Activated naive CD4-positive, alpha-beta T cell treated with anti-CD3 and anti-CD28 coated beads for 36 hours (primary cell): ENCODE measurements around the gene COL18A1. TPM values are rescaled to one million over a fixed set of nuclear protein-coding genes. Genes with fewer than 3 reads are reported as not detected.

Experiments used
- CTCF ChIA-PET: fragments of 350-600 bp; sonication (Branson Sonifier 250); formaldehyde crosslinking; loops from one replicate; lab custom pipeline; 2021; ENCODE audit warnings: antibody characterized with exemption; lab: Charles Lee
- DNase-seq: peaks from one replicate; pipeline ENCODE4 v3.0.0-alpha.2; 2020
- H3K27ac Mint-ChIP-seq: one replicate; pipeline ENCODE4 v1.8.0; 2021; ENCODE audit warnings: mild to moderate bottlenecking, mixed read lengths
- H3K27me3 Mint-ChIP-seq: one replicate; pipeline ENCODE4 v1.8.0; 2021; ENCODE audit warnings: low read depth, mixed read lengths
- H3K36me3 Mint-ChIP-seq: one replicate; pipeline ENCODE4 v1.8.0; 2021; ENCODE audit warnings: low read depth, mixed read lengths
- H3K4me1 Mint-ChIP-seq: one replicate; pipeline ENCODE4 v1.8.0; 2021; ENCODE audit warnings: low read depth, mixed read lengths
- H3K4me3 Mint-ChIP-seq: one replicate; pipeline ENCODE4 v1.8.0; 2021; ENCODE audit warnings: mild to moderate bottlenecking, moderate library complexity, mixed read lengths
- H3K9me3 Mint-ChIP-seq: one replicate; pipeline ENCODE4 v1.8.0; 2021; ENCODE audit warnings: mixed read lengths
- intact Hi-C: fragments of 100-400 bp; cut with micrococcal nuclease; formaldehyde crosslinking; loops from one replicate; pipeline ENCODE4 v1.15.1; 2023
- total RNA-seq, 2 experiments: library from RNA; stranded (reverse); gene quantifications; one replicate each; pipeline ENCODE4 v1.2.3, GENCODE V29; 2021

The COL18A1 gene
- total RNA-seq, 2 experiments from 2014 or later: 10.3 to 12.6 TPM

DNA sequence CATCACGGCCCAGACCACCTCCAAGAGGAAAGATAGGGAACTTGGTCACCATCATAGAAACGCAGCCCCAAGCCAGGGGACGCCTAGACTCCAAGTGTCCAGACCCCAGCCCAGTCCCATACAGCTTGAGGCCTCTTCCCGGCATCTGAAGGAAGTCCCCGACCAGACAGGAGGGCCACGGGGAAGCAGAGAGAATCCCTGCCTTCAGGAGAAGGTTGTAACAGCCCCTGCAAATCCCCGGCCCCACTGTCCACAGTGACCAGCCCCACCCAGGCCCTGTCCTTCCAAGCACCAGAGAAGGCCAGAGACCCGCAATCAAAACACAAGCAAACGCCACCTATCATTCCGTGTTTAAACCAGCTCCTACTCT lies 135.6 kb downstream of the COL18A1 start:
- CTCF ChIA-PET: no interaction called here
- peaks cover 24% of the 10 kb centered on the region for H3K4me1 Mint-ChIP-seq
- H3K27me3 Mint-ChIP-seq: no peaks in the 10 kb centered on the region
- H3K36me3 Mint-ChIP-seq: peaks cover 11% of the 10 kb centered on the region
- peak; percentile 3 for DNase-seq
- intact Hi-C loops: no loop called here
- peak overlapping the region; percentile 74 for H3K4me3 Mint-ChIP-seq
- no peaks in the 10 kb centered on the region for H3K9me3 Mint-ChIP-seq
- peak overlapping the region; percentile 50 for H3K27ac Mint-ChIP-seq

DNA sequence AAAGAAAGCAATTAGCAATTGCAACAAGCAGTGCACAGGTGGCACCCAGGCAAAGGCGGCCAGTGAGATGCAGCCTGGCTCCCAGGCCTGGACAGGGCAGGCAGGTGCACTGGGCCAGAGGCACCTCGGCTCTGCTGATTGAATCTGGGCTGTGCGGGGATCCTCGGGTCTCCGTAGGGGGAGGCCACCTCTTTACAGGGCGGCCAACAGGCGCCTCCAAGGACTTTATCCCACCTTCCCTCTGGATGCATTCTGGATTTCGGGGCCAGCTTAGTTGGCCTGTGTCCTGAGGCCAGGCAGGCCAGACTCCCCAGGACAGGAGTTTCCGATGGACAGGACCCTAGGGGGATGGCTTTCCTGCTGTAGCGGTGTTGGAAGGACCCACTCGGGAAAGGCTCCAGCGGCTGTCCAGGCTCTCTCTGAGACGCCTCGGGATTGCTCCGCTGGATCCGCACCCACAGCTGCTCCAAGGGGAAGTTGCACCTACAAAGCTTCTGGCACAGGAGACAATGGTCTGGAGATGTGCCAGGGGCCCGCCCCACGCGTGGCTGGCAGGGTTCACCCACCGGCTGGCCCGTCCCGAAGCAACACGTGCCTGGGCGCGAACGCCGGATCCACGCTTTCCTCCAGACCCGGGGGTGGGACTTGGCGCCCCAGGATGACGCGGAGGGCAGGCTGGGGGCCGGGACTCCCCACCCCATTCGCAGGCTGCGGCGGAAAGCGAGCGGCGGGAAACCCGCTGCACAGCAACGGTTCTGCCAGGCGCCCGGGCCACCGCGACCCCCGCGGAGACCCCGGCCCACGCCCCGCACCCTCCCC lies 136.5 kb downstream of the COL18A1 start:
- Mint-ChIP-seq H3K27me3 (no peaks in the 10 kb centered on the region), H3K9me3 (no peaks in the 10 kb centered on the region)

DNA sequence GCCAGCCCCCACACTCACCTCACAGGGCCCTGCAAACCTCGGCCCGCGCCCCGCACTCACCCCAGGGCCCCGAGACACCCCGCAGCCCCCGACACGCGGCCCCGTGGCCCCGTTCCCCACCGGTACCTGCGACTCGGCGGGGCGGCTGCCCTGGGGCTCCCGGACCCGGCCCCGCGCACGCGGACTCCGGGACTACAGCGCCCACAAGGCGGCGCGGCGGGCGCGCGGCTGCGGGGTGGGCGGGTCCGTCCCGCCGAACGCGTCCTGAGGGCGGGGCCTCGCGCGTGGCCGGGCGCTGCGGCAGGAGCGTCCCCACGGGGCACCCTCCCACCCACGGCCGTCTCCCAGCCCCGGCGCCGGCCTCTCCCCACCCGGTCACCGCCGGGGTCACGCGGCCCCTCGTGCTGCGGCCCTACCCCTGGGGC lies 137.3 kb downstream of the COL18A1 start, which contains the start of gene SLC19A1:
TSS of gene SLC19A1 (minus strand) at position 199 of the 425 bp plus-strand sequence. CDS start 4,481 bp downstream, outside the sequence.
- Mint-ChIP-seq H3K9me3 (no peaks in the 10 kb centered on the region), H3K4me1 (peaks cover 22% of the 10 kb centered on the region), H3K4me3 (peak within 1 kb of the TSS; percentile 74), H3K27me3 (no peaks in the 10 kb centered on the region), H3K27ac (peak within 1 kb of the TSS; percentile 77), H3K36me3 (peaks cover 4% of the 10 kb centered on the region)
- intact Hi-C loops: loop anchor here (1.0 to 2.0 kb wide), 2 partner anchors 8 to 51 kb away; no protein-coding TSS in a partner anchor
- DNase-seq: peak; percentile 68
- CTCF ChIA-PET: no interaction called here

More for the DNA sequence above, 136.5 kb downstream of the COL18A1 start:
- peaks cover 4% of the 10 kb centered on the region for H3K36me3 Mint-ChIP-seq
- peaks cover 22% of the 10 kb centered on the region for H3K4me1 Mint-ChIP-seq
- CTCF ChIA-PET: no interaction called here
- peak overlapping the region; percentile 77 for H3K27ac Mint-ChIP-seq
- intact Hi-C loops: loop anchor here (1.0 to 2.0 kb wide), 2 partner anchors 9 to 51 kb away; no protein-coding TSS in a partner anchor
- peak overlapping the region; percentile 74 for H3K4me3 Mint-ChIP-seq
- DNase-seq: peak; percentile 85

DNA sequence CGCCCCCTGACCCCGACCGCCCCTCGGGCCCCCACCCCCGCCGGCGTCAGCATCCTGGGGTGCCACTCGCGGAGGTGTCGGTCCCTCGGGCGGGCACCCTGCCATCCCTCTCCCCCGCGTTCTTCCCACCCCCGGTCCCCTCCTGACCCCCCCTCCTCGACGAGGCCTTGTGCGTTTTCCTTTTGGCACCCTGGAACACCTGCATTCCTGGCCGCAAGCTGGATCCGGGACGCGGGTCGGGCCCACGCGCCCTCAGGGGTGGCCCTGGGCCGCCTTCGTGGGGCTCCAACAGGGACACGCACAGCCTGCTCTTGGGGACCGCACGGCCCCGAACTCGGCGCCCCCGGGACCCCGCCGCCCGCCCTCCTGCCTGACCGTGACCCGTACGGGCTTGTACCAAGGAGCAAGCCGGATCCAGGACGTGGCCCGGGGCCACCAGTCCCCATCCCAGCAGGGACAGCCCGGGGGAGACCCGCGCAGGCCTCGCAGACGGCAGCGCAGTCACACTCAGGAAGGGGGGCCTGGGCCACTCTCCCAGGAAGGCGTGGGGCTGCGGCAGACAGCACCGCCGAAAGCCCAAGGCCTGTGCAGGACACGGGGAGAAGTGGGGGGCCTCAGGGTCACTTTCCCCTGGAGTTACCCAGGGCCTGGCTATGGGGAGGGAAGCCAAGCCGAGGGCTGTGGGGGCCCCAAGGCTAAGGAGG lies 137.9 kb downstream of the COL18A1 start:
- Mint-ChIP-seq H3K9me3 (no peaks in the 10 kb centered on the region), H3K4me1 (peaks cover 22% of the 10 kb centered on the region), H3K27ac (peak overlapping the region; percentile 56), H3K27me3 (no peaks in the 10 kb centered on the region), H3K4me3 (peak overlapping the region; percentile 69), H3K36me3 (peaks cover 4% of the 10 kb centered on the region)
- intact Hi-C loops: loop anchor here (1.0 to 2.0 kb wide), 2 partner anchors 7 to 50 kb away; no protein-coding TSS in a partner anchor
- peak; percentile 41 for DNase-seq
- CTCF ChIA-PET: no interaction called here

DNA sequence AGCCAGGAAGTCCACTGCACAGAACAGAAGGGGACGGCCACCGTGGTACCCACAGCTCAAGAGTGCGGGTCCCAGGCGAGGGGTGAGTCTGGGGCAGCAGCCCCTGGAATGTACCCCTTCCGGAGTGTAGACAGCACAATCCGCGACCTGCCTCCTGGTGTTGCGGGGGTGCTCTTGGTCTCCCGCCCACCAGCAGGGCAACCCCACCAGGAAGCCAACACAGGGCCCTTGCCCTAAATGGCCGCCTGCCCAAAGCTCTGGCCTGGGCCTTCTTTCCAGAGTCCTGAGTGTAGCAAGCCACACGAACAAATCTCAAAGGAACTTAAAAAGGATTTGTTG lies 138.4 kb downstream of the COL18A1 start:
- Mint-ChIP-seq H3K36me3 (peaks cover 4% of the 10 kb centered on the region), H3K9me3 (no peaks in the 10 kb centered on the region), H3K4me1 (peaks cover 22% of the 10 kb centered on the region), H3K4me3 (peak overlapping the region; percentile 69), H3K27ac (peak overlapping the region; percentile 59), H3K27me3 (no peaks in the 10 kb centered on the region)
- CTCF ChIA-PET: no interaction called here
- intact Hi-C loops: loop anchor here (2.0 kb wide), 1 partner anchor 49 kb away; no protein-coding TSS in a partner anchor
- peak; percentile 4 for DNase-seq

DNA sequence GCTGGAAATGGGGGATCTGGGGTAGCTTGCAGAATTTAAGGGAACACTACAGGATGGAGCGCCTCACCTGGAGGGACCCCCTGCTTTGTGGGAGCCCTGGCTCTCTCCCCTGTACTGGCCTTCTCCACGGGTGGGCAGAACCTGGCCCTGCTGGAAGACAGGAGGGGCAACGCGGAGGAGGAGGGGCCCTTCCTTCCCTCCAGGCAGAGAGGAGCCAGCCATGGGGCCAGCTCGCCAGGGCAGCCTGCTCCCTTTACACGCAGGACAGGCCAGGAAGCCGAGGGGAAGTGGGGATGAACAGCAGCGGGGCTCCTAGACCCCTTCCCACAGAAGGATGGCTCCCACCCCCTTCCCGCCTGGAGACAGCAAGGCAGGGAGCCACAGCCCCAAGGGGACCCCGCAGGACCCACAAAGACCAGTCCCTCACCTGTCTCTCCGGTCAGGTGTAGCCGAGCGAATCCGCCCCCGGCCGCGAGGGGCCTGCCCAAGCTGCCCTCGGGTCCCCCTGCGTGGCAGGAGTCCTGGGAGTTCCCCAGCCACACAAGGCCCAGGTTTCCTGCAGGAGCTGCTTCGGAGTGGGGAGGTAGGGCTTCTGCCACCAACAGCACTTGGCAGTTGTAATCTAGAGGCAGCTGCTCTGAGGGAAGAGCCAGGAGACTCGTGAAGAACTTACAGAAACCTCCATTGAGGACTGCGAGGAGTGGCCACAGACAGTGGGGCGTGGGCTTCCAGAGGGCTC lies 138.9 kb downstream of the COL18A1 start:
- CTCF ChIA-PET: no interaction called here
- H3K27me3 Mint-ChIP-seq: no peaks in the 10 kb centered on the region
- intact Hi-C loops: loop anchor here (2.0 kb wide), 1 partner anchor 49 kb away; no protein-coding TSS in a partner anchor
- peaks cover 4% of the 10 kb centered on the region for H3K36me3 Mint-ChIP-seq
- peak overlapping the region; percentile 69 for H3K4me3 Mint-ChIP-seq
- H3K27ac Mint-ChIP-seq: peak overlapping the region; percentile 59
- no peaks in the 10 kb centered on the region for H3K9me3 Mint-ChIP-seq
- peaks cover 22% of the 10 kb centered on the region for H3K4me1 Mint-ChIP-seq
- peak; percentile 3 for DNase-seq

DNA sequence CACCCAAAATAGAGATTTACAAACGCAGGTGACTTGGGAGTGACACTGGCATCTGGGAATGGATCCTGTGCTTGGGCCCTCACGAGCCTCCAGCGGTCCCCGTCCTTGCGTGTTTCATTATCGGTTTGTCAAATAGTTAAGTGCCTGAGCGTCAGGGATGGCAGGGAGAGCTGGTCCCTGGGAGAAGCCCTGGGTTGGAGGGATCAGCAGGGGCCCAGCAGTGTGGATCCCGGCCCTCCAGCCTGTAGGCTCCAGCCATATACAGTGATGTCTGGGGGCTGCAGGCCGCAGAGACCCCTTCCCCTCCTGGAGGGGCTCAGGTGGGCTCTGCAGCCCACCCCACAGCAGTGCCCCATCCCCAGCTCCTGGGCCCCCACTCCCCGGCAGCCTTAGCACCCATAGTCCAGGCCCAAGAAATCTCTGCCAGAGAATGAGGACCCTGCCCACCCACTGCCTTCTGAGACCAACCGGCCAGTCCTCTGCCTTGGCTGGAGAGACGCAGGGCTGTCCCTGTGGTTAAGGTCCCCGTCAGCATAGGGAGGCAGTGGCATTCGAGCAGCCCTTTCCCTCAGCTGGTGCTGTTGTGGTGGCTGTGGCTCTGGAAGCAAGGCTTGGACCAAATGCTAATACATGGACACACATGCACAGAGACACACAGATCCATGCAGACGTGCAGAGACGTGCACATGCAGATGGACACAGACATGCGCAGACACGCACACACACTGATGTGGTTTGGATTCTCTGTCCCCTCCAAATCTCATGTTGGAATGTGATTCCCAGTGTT lies 139.7 kb downstream of the COL18A1 start:
- no peak overlapping the region for H3K4me3 Mint-ChIP-seq

DNA sequence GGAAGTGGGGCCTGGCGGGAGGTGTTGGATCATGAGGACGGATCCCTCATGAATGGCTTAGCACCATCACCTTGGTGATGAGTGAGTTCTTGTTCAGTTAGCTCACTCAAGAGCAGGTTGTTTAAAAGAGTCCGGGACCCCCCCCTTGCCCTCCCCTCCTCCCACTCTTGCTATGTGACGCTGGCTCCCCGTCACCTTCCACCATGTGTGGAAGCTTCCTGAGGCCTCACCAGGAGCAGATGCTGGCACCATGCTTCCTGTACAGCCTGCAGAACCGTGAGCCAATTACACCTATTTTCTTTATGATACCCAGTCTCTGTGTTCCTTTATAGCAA lies 140.2 kb downstream of the COL18A1 start:
- H3K9me3 Mint-ChIP-seq: no peaks in the 10 kb centered on the region
- H3K36me3 Mint-ChIP-seq: peaks cover 4% of the 10 kb centered on the region
- CTCF ChIA-PET: no interaction called here
- DNase-seq: no peak
- H3K27ac Mint-ChIP-seq: no peak overlapping the region
- no peak overlapping the region for H3K4me3 Mint-ChIP-seq
- no peaks in the 10 kb centered on the region for H3K27me3 Mint-ChIP-seq
- intact Hi-C loops: no loop called here
- peaks cover 18% of the 10 kb centered on the region for H3K4me1 Mint-ChIP-seq

More for the DNA sequence above, 139.7 kb downstream of the COL18A1 start:
- Mint-ChIP-seq H3K27me3 (no peaks in the 10 kb centered on the region), H3K4me1 (peaks cover 22% of the 10 kb centered on the region), H3K27ac (no peak overlapping the region), H3K36me3 (peaks cover 4% of the 10 kb centered on the region), H3K9me3 (no peaks in the 10 kb centered on the region)
- DNase-seq: no peak
- CTCF ChIA-PET: no interaction called here
- intact Hi-C loops: no loop called here

DNA sequence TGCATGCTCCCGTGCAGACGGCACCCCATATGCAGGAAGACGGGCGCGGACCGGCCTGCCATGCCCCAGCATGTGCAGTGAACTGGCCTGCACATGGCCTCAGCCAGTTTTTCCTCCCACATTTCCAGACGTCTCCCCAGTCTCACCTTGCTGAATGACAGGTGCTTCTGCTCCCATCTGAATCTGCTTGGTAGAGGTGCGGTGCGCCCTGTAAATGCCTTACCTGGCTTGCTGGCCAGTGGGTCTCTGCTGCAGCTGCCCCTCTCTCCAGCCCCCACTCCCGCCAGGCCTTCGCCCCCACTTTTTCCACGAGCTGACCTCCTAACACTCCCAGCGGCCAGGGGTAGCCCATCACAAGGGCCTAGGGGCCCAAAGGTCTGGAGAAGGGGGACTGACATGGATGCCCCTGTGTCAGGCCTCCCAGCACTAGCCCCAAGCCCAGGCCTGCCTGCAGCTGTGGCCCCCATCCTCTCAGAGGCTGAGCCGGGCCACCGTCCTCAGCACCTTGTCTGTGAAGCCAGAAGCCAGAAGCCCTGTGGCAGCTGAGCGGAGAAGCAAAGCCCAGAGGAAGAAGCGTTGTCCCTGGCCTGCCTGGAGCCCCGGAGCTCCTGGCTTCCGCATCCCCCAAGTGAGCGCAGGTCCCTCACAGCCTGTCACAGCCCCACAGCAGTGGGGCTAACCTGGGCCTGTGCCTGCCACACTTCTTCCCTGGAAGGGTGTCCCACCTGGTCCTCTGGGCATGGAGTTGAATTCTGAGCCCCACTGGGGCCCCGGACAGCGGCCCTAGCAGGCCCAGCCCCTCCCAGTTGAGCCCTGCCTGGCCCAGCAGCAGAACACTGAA lies 140.9 kb downstream of the COL18A1 start:
- H3K9me3 Mint-ChIP-seq: no peaks in the 10 kb centered on the region
- peaks cover 1% of the 10 kb centered on the region for H3K36me3 Mint-ChIP-seq
- intact Hi-C loops: no loop called here
- peaks cover 19% of the 10 kb centered on the region for H3K4me1 Mint-ChIP-seq
- no peak overlapping the region for H3K27ac Mint-ChIP-seq
- H3K4me3 Mint-ChIP-seq: no peak overlapping the region
- H3K27me3 Mint-ChIP-seq: no peaks in the 10 kb centered on the region
- no peak for DNase-seq
- CTCF ChIA-PET: no interaction called here

DNA sequence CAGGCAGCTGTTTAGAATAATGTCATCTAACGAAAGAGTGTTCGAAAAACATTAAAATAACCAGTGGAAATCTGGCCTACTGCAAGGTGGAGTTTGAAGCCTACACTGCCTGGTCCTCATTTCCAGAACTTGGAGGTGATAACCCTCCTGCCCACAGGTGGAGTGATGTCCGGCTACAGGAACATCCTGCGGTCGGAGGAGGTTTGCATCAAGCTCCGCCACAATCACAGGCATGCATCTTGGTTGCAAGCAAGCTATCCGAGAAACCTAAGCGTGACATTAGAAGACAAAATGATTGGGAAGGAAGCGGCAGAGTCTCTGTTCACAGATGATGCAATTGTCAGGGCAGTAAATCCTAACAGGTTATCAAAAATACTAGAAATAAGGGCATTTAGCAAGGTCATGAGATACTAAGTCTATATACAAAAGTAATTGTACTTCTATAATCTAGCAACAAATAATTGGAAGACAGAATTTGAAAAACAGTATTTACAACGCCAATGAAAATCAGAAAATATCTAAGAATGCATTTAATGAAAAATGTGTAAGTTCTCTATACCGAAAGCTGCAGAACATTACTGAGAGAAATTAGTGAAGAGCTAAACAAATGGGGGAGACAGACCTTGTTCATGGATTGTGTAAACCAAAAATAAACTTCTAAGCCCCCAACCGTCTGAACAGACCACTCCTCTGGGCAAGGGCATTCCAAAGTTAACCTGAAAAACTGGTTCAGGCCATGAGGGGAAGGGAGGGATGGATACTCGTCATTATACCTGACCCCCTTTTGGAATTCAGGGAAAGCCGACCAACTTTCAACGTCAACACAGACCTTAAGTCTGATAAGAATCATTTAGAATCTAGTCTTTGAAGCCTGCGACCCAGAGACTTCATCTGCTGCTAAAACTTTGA lies 141.9 kb downstream of the COL18A1 start:
- no peak overlapping the region for H3K4me3 Mint-ChIP-seq
- no peak for DNase-seq
- CTCF ChIA-PET: no interaction called here

More for the DNA sequence above, 141.9 kb downstream of the COL18A1 start:
- no peaks in the 10 kb centered on the region for H3K27me3 Mint-ChIP-seq
- intact Hi-C loops: no loop called here
- H3K27ac Mint-ChIP-seq: no peak overlapping the region
- peaks cover 27% of the 10 kb centered on the region for H3K4me1 Mint-ChIP-seq
- H3K36me3 Mint-ChIP-seq: no peaks in the 10 kb centered on the region
- H3K9me3 Mint-ChIP-seq: no peaks in the 10 kb centered on the region
